ENCODE data around the gene SLC12A8.

The SLC12A8 gene

DNA sequence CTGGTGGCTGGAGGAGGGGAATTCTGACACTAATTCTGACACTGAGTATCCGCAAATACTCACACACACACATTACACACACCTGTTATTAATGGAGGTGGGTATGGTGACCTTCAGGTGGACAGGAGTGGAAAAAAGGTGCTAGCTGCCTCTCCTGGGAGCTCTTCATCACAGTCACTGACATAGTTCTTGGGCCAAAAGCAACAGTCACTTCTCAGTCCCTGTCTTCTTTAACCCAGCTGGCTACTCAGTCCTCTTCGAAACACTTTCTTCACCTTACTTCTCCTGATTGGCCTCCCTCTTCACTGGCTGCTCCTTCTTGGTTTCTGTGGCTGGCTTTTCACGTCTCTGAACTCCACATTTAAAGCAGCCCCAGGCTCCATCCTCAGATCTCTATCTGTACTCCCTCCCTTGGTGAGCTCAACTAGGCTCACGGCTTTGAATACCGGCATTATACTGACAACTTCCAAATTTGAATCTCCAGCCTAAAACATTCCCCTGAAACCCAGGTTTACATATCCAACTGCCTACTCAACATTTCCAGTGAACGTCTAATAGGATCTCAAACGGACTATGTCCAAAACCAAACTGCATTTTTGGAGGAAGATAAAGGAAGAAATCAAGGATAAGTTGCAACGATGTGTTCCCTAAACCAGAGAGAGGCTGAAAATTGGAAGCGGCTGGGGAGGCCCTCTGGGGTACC is 103.6 kb downstream of the SLC12A8 start:
- no peak for TF ChIP-seq CTCF (conservative IDR thresholded peaks at IDR 0.05; ENCODE audit: low read depth, low read length)
- no peak for DNase-seq (ENCODE audit: low read depth)
- H3K4me3 ChIP-seq (ENCODE audit: low read length): no peak overlapping the region

DNA sequence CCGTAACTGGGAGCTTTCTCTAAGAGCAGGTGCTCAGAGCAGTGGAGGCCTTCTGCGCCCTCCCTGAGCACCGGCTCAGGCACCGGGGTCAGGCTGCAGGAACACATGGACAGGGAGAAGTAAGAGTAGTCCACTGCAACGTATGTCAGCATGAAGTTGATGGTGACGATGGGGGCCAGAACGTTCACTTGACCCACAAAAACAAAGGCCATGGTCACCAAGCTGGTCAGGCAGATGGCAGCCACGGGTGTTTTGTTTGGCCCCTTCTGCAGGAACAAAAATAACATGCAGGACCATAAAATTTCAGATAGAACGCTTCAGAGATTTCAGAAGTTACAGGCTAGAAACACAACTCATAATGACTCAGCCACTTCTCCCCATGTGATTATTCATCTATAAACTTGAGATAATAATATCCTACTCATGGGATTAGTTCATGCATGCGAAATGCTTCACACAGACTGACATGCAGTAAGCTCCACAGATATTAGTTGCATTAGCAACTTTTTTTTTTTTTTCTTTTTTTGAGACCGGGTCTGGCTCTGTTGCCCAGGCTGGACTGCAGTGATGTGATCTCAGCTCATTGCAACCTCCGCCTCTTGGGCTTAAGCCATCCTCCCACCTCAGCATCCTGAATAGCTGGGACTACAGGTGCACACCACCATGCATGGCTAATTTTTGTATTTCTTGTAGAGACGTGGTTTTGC is 104.5 kb downstream of the SLC12A8 start:
- DNase-seq (ENCODE audit: low read depth): peak; percentile 88

GRCh38 chr3:125107363-125107762 is 105.2 kb downstream of the SLC12A8 start:
- no peak for TF ChIP-seq CTCF (conservative IDR thresholded peaks at IDR 0.05; ENCODE audit: low read depth, low read length)
- DNase-seq (ENCODE audit: low read depth): no peak
- H3K4me3 ChIP-seq (ENCODE audit: low read length): no peak overlapping the region

More for the DNA sequence above, 104.5 kb downstream of the SLC12A8 start:
- TF ChIP-seq CTCF (conservative IDR thresholded peaks at IDR 0.05; ENCODE audit: low read depth, low read length): no peak
- no peak overlapping the region for H3K4me3 ChIP-seq (ENCODE audit: low read length)

DNA sequence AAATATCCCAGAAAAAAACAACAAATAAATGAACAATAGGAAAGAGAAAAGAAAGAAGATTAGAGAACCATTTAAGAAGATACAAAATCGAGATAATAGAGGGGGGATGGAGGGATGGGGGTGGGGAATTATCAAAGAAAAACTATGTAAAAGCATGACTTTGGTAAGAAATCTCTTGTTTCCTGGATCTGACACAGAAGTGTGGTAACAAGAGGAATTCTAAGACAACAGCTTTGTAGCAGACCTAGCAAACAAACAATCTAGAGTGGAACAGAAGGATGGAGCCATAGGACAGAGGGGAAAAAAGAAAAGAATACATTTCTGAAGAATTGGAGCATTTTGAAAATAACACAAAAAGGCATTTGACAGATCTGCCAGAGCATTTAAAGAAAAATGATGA is 107.4 kb downstream of the SLC12A8 start:
- no peak overlapping the region for H3K4me3 ChIP-seq (ENCODE audit: low read length)
- TF ChIP-seq CTCF (conservative IDR thresholded peaks at IDR 0.05; ENCODE audit: low read depth, low read length): no peak
- DNase-seq (ENCODE audit: low read depth): no peak

DNA sequence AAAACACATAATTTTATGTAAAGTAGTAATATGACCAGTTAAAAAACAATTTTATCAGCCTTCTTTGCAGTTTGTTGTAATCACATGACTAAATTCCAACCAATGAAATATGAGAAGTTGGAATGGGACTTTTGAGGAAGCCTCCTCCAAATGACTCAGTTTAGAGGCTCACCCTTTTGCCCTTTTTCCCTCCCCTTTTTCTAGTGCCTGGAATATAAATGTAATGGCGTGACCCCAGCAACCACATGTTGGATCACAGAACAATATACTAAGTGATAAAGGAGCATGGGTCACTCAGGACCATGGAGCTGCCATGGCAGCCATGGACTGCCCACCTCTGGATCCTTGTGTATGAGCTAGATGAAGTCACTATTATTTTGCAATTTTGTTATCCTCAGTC is 107.9 kb downstream of the SLC12A8 start:
- TF ChIP-seq CTCF (conservative IDR thresholded peaks at IDR 0.05; ENCODE audit: low read depth, low read length): no peak
- no peak for DNase-seq (ENCODE audit: low read depth)
- no peak overlapping the region for H3K4me3 ChIP-seq (ENCODE audit: low read length)

DNA sequence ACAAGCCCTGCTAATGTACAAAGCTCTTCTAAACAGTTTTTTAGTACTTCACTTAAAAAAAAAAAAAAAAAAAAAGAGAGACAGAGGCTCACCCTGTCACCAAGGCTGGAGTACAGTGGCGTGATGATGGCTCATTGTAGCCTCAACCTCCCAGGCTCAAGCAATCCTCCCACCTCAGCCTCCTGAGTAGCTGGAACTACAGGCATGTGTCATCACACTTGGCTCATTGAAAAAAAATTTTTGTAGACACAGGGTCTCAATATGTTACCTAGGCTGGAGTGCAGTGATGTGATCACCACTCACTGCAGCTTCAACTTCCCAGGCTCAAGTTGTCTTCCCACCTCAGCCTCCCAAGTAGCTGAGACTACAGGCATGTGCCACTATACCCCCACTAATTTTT is 109.1 kb downstream of the SLC12A8 start:
- no peak for TF ChIP-seq CTCF (conservative IDR thresholded peaks at IDR 0.05; ENCODE audit: low read depth, low read length)
- no peak for DNase-seq (ENCODE audit: low read depth)
- H3K4me3 ChIP-seq (ENCODE audit: low read length): no peak overlapping the region

- no peak overlapping the region for H3K4me3 ChIP-seq (ENCODE audit: low read length)
These were observed 110.1 kb downstream of the SLC12A8 start for GRCh38 chr3:125102470-125102869.

More at GRCh38 chr3:125102470-125102869, 110.1 kb downstream of the SLC12A8 start:
- DNase-seq (ENCODE audit: low read depth): no peak
- no peak for TF ChIP-seq CTCF (conservative IDR thresholded peaks at IDR 0.05; ENCODE audit: low read depth, low read length)
